ENCODE results near the gene SHISAL1.

The SHISAL1 gene

DNA sequence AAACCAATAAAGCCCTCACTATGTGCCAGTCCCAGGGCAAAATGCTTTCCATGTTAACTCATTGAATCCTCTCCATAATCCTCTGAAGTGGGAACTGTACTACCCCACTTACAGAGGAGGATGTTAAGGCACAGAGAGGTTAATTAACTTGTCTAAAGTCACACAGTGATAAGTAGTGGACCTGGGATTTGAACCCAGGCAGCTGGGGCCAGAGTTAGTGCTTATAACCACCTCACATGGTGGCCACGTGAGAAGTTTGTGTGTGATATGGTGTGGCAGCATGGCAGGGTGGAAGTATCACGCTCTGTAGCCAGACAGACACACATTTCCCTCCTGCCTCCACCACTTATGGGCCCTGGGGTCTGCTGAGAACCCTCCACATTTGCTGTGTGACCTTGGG lies 115.5 kb downstream of the SHISAL1 start:
- Mint-ChIP-seq H3K36me3 (ENCODE audit: low read depth) (peaks cover 41% of the 10 kb centered on the region), H3K27ac (no peak overlapping the region), H3K4me3 (no peak overlapping the region), H3K27me3 (ENCODE audit: low read depth) (no peaks in the 10 kb centered on the region), H3K4me1 (ENCODE audit: low read depth) (peaks cover 23% of the 10 kb centered on the region), H3K9me3 (no peaks in the 10 kb centered on the region)

DNA sequence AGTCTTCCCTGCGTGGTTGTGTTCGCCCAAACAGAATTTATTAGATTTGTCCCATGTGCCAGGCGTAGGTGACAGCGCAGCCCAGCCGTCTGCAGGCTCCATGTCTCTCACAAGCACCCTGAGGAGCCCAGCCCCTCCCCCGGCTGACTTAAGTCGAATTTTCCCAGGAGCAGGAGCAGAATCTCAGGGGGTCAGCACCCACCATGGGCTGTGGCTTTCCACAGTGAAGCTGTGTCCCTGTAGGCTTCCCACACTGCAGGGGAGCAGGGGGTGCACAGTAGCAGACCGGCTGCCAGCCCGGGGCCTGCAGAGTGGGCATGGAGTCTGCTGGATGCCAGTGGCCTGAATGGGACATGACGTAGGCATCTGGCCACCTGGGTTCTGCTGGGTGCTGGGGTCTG lies 116.0 kb downstream of the SHISAL1 start:
- Mint-ChIP-seq H3K27ac (no peak overlapping the region), H3K9me3 (no peaks in the 10 kb centered on the region)

DNA sequence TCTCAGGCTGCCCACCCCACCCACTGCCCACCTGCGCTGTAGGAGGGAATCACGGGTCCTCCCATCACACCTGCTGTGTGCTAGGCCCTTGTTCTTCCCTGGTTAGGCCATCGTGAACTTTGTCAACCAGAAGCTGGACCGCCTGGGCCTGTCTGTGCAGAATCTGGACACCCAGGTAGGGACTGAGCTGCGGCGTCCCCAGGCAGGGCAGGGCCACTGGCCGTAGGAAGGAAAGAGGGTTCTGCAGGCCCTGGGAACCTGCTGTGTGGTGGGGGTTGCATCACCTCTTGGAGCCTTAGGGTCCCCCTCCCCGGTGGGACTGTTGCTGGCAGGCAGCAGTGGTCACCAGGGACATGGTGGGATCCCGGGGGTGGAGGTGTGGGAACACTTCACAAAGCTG lies 116.5 kb downstream of the SHISAL1 start:
- Mint-ChIP-seq H3K27ac (no peak overlapping the region), H3K36me3 (ENCODE audit: low read depth) (peaks cover 43% of the 10 kb centered on the region), H3K4me3 (no peak overlapping the region), H3K27me3 (ENCODE audit: low read depth) (no peaks in the 10 kb centered on the region), H3K4me1 (ENCODE audit: low read depth) (peaks cover 29% of the 10 kb centered on the region), H3K9me3 (no peaks in the 10 kb centered on the region)

More for the DNA sequence above, 116.0 kb downstream of the SHISAL1 start:
- H3K36me3 Mint-ChIP-seq (ENCODE audit: low read depth) = peaks cover 41% of the 10 kb centered on the region
- H3K27me3 Mint-ChIP-seq (ENCODE audit: low read depth) = no peaks in the 10 kb centered on the region
- H3K4me1 Mint-ChIP-seq (ENCODE audit: low read depth) = peaks cover 25% of the 10 kb centered on the region
- no peak overlapping the region for H3K4me3 Mint-ChIP-seq

DNA sequence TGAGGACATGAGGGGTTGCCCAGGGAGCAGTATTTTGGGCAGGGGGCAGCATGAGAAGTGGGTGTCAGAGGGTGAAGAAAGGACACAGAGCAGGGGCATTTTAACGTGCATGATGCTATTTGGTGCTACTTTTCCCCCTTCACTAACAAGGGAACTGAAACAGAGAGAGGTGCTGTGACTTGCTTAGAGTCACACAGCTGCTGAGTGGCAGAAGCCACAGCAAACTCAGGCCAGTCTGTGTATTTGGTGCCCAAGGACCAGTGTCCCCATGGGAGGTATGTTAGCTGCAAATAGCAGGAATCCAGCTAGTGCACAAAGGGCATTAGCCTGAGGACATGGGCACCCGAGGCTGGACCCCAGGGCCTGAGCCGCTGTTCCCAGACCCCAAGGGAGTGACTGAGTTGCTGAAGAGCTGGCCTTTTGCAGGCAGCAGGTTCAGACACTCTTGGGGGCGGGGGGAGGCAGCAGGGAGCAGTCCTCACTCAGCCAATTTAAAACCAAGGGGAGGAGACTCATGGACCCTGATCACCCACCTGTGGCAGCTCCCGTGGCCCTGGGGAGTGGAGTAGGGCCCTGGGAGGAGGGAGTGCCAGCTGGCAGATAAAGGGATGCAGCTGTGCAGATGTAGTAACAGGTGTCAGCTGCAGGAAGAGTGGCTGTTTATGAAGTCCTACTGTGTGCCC lies 117.4 kb downstream of the SHISAL1 start:
- no peak overlapping the region for H3K27ac Mint-ChIP-seq
- H3K27me3 Mint-ChIP-seq (ENCODE audit: low read depth) = no peaks in the 10 kb centered on the region
- no peak overlapping the region for H3K4me3 Mint-ChIP-seq
- peaks cover 43% of the 10 kb centered on the region for H3K36me3 Mint-ChIP-seq (ENCODE audit: low read depth)
- H3K9me3 Mint-ChIP-seq = no peaks in the 10 kb centered on the region
- H3K4me1 Mint-ChIP-seq (ENCODE audit: low read depth) = peaks cover 25% of the 10 kb centered on the region

DNA sequence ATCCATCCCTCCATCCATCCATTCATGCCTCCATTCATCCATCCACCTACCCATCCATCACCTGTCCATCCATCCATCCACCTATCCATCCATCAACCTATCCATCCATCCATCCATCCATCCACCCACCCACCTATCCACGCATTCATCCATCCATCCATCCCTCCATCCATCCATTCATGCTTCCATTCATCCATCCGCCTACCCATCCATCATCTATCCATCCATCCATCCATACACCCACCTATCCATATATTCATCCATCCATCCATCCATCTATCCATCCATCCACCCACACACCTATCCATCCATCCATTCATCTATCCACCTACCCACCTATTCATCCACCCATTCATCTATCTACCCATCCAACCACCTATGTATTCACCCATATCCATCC lies 118.2 kb downstream of the SHISAL1 start:
- H3K27me3 Mint-ChIP-seq (ENCODE audit: low read depth) = no peaks in the 10 kb centered on the region
- H3K27ac Mint-ChIP-seq = no peak overlapping the region
- H3K9me3 Mint-ChIP-seq = no peaks in the 10 kb centered on the region
- H3K4me3 Mint-ChIP-seq = no peak overlapping the region
- peaks cover 41% of the 10 kb centered on the region for H3K36me3 Mint-ChIP-seq (ENCODE audit: low read depth)
- H3K4me1 Mint-ChIP-seq (ENCODE audit: low read depth) = peaks cover 26% of the 10 kb centered on the region
